22Rv1 (cell line): ENCODE data around the gene GRIN3B.

Experiments
- CTCF ChIP-seq: fragments of 450-650 bp; IDR thresholded peaks from 2 replicates; pipeline ENCODE4 v1.5.1; 2017; ENCODE audit warnings: mild to moderate bottlenecking
- ZFX ChIP-seq: fragments of 450-650 bp; IDR thresholded peaks from 2 replicates; pipeline ENCODE4 v1.6.1; 2017; ENCODE audit warnings: antibody characterized with exemption, borderline replicate concordance

- TF ChIP-seq CTCF (no peak), ZFX (no peak)
Measured at GRCh38 chr19:1008268-1009040, 8.2 kb downstream of the GRIN3B start.
